C4-2B (cell line): ENCODE measurements around the gene MPDU1.

Experiments
- ZFX ChIP-seq: fragments of 450-650 bp; IDR thresholded peaks from 2 replicates; pipeline ENCODE4 v1.6.1; 2017
- TF ChIP-seq, protein P1 (sequence below): fragments of 450-650 bp; conservative IDR thresholded peaks from 2 replicates; pipeline ENCODE4 v1.5.1; 2017; ENCODE audit warnings: mild to moderate bottlenecking

GRCh38 chr17:7575481-7575883 lies 8.2 kb upstream of the MPDU1 start:
- TF ChIP-seq, protein P1, sequence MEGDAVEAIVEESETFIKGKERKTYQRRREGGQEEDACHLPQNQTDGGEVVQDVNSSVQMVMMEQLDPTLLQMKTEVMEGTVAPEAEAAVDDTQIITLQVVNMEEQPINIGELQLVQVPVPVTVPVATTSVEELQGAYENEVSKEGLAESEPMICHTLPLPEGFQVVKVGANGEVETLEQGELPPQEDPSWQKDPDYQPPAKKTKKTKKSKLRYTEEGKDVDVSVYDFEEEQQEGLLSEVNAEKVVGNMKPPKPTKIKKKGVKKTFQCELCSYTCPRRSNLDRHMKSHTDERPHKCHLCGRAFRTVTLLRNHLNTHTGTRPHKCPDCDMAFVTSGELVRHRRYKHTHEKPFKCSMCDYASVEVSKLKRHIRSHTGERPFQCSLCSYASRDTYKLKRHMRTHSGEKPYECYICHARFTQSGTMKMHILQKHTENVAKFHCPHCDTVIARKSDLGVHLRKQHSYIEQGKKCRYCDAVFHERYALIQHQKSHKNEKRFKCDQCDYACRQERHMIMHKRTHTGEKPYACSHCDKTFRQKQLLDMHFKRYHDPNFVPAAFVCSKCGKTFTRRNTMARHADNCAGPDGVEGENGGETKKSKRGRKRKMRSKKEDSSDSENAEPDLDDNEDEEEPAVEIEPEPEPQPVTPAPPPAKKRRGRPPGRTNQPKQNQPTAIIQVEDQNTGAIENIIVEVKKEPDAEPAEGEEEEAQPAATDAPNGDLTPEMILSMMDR = no peak
- no peak for TF ChIP-seq ZFX
